Fibroblast of villous mesenchyme (primary cell): ENCODE results near the gene MDM4. TPM values are rescaled to one million over a fixed set of nuclear protein-coding genes. Genes with fewer than 3 reads are reported as not detected.

ENCODE experiments used
- DNase-seq: peaks from one replicate; pipeline ENCODE4 v3.0.0-alpha.2; 2010; ENCODE audit warnings: low read depth
- H3K4me3 ChIP-seq: 2 replicates; pipeline ENCODE4 v1.5.1; 2011; ENCODE audit warnings: low read depth, mild to moderate bottlenecking, low read length
- CTCF ChIP-seq: IDR thresholded peaks from 2 replicates; pipeline ENCODE4 v1.5.1; 2012; ENCODE audit warnings: low read depth, mild to moderate bottlenecking, low read length; ENCODE audit not compliant: insufficient read depth
- total RNA-seq: library from RNA; depleted of rRNA; stranded (reverse); fragments of >200 nt; gene quantifications from 2 replicates; pipeline ENCODE4 v1.2.3, GENCODE V29; 2012

MDM4 gene
- total RNA-seq, 1 donor, result 32.4 TPM

- TF ChIP-seq CTCF, result no peak
- peak; percentile 34 for DNase-seq
- H3K4me3 ChIP-seq, result no peak overlapping the region
These were observed 58.6 kb downstream of the MDM4 start for GRCh38 chr1:204574865-204575163.

DNA sequence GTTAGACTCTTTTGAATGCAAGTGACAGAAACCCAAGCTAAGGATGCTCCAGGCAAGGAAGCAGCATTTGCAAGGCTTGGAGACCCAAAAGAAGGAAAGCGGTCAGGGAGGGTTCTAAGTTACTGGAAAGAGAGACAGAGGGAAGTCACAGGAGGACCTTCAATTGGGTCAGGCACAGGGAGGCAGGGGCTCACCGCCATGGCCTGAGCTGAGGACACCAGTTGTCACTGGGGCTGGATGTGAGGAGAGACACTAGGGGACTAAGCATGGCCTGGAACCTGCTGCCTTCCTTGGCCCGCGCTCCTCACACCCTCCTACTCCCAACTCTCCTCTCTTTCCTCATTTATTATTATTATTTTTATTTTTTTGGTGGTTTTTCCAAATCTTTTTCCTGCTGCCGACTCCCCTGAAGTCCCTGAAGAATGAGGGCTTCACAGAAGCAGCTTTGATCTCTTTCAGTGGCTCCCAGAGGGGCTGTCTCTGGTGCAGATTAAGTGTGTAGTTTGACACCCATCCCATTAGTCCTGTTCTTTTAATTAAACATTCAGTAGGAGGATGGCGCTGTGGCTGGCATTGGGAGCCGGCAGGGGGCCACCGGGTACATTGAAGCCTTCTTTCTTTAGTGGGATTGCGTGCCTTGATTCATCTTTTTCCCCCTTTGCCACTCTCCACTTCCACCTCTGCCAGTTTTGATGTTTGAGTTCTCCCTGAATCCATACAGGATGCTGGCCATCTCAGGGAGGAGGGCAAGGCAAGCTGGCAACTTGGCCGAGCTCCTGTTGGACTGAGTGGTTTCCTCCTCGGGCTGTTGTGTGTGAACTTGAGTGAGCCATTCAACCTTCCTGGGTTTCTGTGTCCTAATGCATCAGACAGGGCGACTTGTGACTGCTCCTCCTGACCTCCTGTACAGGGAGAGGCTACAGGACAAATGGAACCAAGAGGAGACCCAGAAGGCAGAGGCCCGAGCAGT is 59.3 kb downstream of the MDM4 start:
- no peak for TF ChIP-seq CTCF
- no peak overlapping the region for H3K4me3 ChIP-seq
- no peak for DNase-seq

GRCh38 chr1:204576422-204576821 is 60.2 kb downstream of the MDM4 start:
- DNase-seq, result no peak
- H3K4me3 ChIP-seq, result no peak overlapping the region
- TF ChIP-seq CTCF, result no peak

DNA sequence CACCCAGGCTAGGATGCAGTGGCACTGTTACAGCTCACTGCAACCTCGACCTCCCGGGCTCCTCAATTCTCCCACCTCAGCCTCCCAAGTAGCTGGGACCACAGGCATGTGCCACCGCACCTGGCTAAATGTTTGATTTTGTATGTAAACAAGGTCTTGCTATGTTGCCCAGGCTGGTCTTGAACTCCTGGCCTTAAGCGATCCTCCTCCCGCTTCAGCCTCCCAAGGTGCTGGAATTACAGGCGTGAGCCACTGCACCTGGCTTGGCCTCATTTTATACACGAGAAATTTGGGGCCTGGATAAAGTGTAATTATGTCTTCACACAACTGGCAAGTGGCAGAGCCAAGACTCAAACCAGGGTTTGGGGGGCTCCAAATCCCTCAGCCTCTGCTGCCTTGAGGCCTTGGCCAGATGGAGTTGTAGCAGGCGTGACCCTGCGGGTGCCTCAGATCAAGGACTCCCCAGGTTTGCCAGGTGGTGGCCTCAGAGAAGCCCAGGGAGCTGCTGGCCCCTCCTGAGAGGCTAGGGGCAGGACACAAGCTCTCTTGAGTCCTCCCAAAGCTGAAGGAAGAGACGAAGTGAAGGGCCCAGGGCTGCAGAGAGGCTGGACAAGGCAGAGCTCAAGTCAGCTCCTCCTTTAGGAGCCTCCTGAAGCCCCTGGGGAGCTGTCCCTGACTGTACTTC is 61.7 kb downstream of the MDM4 start:
- H3K4me3 ChIP-seq, result no peak overlapping the region
- TF ChIP-seq CTCF, result no peak
- no peak for DNase-seq

- no peak for TF ChIP-seq CTCF
- peak; percentile 20 for DNase-seq
- peak overlapping the region; percentile 17 for H3K4me3 ChIP-seq
These were observed 62.9 kb downstream of the MDM4 start for GRCh38 chr1:204578867-204579664.

GRCh38 chr1:204579681-204580080 is 63.5 kb downstream of the MDM4 start:
- DNase-seq, result no peak
- no peak overlapping the region for H3K4me3 ChIP-seq
- TF ChIP-seq CTCF, result no peak
